DOHH2 (cell line): ENCODE data around the gene AGBL4.

ENCODE experiments used
- H3F3A ChIP-seq: fragments of 200-600 bp; sonication (generic), shearing (Covaris generic); 2 replicates; pipeline ENCODE4 v1.6.0; 2016; ENCODE audit warnings: antibody characterized with exemption, mild to moderate bottlenecking; ENCODE audit not compliant: control insufficient read depth, insufficient read depth
- H3K27ac ChIP-seq: fragments of 200-600 bp; sonication (generic); 2 replicates; pipeline ENCODE4 v1.5.1; 2014; ENCODE audit warnings: low read depth, mild to moderate bottlenecking, low read length, moderate library complexity
- H3K27me3 ChIP-seq: fragments of 200-600 bp; sonication (generic); 2 replicates; pipeline ENCODE4 v1.6.1; 2014; ENCODE audit warnings: mild to moderate bottlenecking, low read length, mixed read lengths; ENCODE audit not compliant: control insufficient read depth
- H3K36me3 ChIP-seq: fragments of 200-600 bp; sonication (generic); 2 replicates; pipeline ENCODE4 v1.6.1; 2014; ENCODE audit warnings: mild to moderate bottlenecking, low read length, moderate library complexity, mixed read lengths; ENCODE audit not compliant: control insufficient read depth
- H3K4me1 ChIP-seq: fragments of 200-600 bp; sonication (generic); 2 replicates; pipeline ENCODE4 v1.6.1; 2014; ENCODE audit warnings: mild to moderate bottlenecking, low read length, mixed read lengths; ENCODE audit not compliant: control insufficient read depth
- H3K4me2 ChIP-seq: fragments of 200-600 bp; sonication (generic); 2 replicates; pipeline ENCODE4 v1.6.0; 2014; ENCODE audit warnings: mild to moderate bottlenecking, low read length, moderate library complexity
- H3K4me3 ChIP-seq: fragments of 200-600 bp; sonication (generic); 2 replicates; pipeline ENCODE4 v1.5.1; 2014; ENCODE audit warnings: mild to moderate bottlenecking, low read length, mixed read lengths
- H3K79me2 ChIP-seq: fragments of 200-600 bp; sonication (generic); 2 replicates; pipeline ENCODE4 v1.6.1; 2014; ENCODE audit warnings: mild to moderate bottlenecking, low read length, mixed read lengths; ENCODE audit not compliant: control insufficient read depth
- H3K9me2 ChIP-seq: fragments of 200-600 bp; sonication (generic); replicated peaks from 2 replicates; pipeline ENCODE4 v1.6.1; 2014; ENCODE audit warnings: mild to moderate bottlenecking, low read length, mixed read lengths; ENCODE audit not compliant: control insufficient read depth
- H3K9me3 ChIP-seq: fragments of 200-600 bp; sonication (generic); 2 replicates; pipeline ENCODE4 v1.6.1; 2014; ENCODE audit warnings: antibody characterized with exemption, low read length, mixed read lengths; ENCODE audit not compliant: control insufficient read depth, insufficient read depth
- H4K20me1 ChIP-seq: fragments of 200-600 bp; sonication (generic); 2 replicates; pipeline ENCODE4 v1.6.0; 2014; ENCODE audit warnings: low read depth, mild to moderate bottlenecking, antibody characterized with exemption, low read length, moderate library complexity; ENCODE audit not compliant: control insufficient read depth, insufficient read depth
- CTCF ChIP-seq: fragments of 200-600 bp; sonication (generic); IDR thresholded peaks from one replicate; pipeline ENCODE4 v1.5.1; 2014; ENCODE audit warnings: antibody characterized with exemption, mild to moderate bottlenecking, low read depth, low read length; ENCODE audit not compliant: poor library complexity, severe bottlenecking
- EZH2phosphoT487 ChIP-seq: fragments of 200-600 bp; sonication (generic); IDR thresholded peaks from 2 replicates; pipeline ENCODE4 v1.6.1; 2017; ENCODE audit warnings: borderline replicate concordance, mild to moderate bottlenecking, antibody characterized with exemption, low read length, moderate library complexity, mixed read lengths

Gene AGBL4

GRCh38 chr1:48889082-48889481 lies 1134.7 kb downstream of the AGBL4 start:
- Histone ChIP-seq H3K36me3 (no peaks in the 10 kb centered on the region), H3K4me2 (no peak overlapping the region), H3K4me1 (no peaks in the 10 kb centered on the region), H3K9me2 (no peaks in the 10 kb centered on the region), H3K4me3 (no peak overlapping the region), H3K79me2 (no peaks in the 10 kb centered on the region), H3K9me3 (no peaks in the 10 kb centered on the region), H3F3A (no peaks in the 10 kb centered on the region), H3K27ac (no peak overlapping the region), H4K20me1 (no peaks in the 10 kb centered on the region), H3K27me3 (no peaks in the 10 kb centered on the region)
- no peak for TF ChIP-seq CTCF

GRCh38 chr1:48887796-48888195 lies 1136.0 kb downstream of the AGBL4 start:
- H3K4me2 ChIP-seq: no peak overlapping the region
- H4K20me1 ChIP-seq: no peaks in the 10 kb centered on the region
- no peaks in the 10 kb centered on the region for H3K27me3 ChIP-seq
- H3K4me3 ChIP-seq: no peak overlapping the region
- H3K79me2 ChIP-seq: no peaks in the 10 kb centered on the region
- no peaks in the 10 kb centered on the region for H3K4me1 ChIP-seq
- TF ChIP-seq CTCF: no peak
- TF ChIP-seq EZH2phosphoT487: no peak
- no peak overlapping the region for H3K27ac ChIP-seq
- no peaks in the 10 kb centered on the region for H3F3A ChIP-seq
- H3K9me3 ChIP-seq: no peaks in the 10 kb centered on the region
- H3K36me3 ChIP-seq: no peaks in the 10 kb centered on the region
- H3K9me2 ChIP-seq: no peaks in the 10 kb centered on the region

GRCh38 chr1:48882020-48882419 lies 1141.7 kb downstream of the AGBL4 start:
- Histone ChIP-seq H3K4me2 (no peak overlapping the region), H3K36me3 (no peaks in the 10 kb centered on the region), H3K4me1 (no peaks in the 10 kb centered on the region), H3F3A (no peaks in the 10 kb centered on the region), H3K27ac (no peak overlapping the region), H3K9me3 (no peaks in the 10 kb centered on the region), H3K27me3 (no peaks in the 10 kb centered on the region), H3K79me2 (no peaks in the 10 kb centered on the region), H4K20me1 (no peaks in the 10 kb centered on the region), H3K9me2 (no peaks in the 10 kb centered on the region), H3K4me3 (no peak overlapping the region)
- TF ChIP-seq EZH2phosphoT487 (no peak), CTCF (no peak)
